Suprapubic skin (tissue), 4 donors: ENCODE data around the gene CHRNB4.

Source experiments
- EP300 ChIP-seq: sonication (generic); formaldehyde crosslinking; IDR thresholded peaks from one replicate; pipeline ENCODE4 v1.6.1; 2017; ENCODE audit warnings: antibody characterized with exemption
- POLR2A ChIP-seq, 2 donors: fragments of 450-650 bp; IDR thresholded peaks; one replicate each; pipeline ENCODE4 v1.6.1; 2017; ENCODE audit warnings: antibody characterized with exemption in 2 of 2, mild to moderate bottlenecking in 2 of 2, moderate library complexity in 2 of 2
- POLR2AphosphoS5 ChIP-seq, 3 donors: sonication (generic); formaldehyde crosslinking; IDR thresholded peaks; one replicate each; pipeline ENCODE4 v1.6.1; 2017; ENCODE audit warnings: antibody characterized with exemption in 3 of 3

GRCh38 chr15:78645009-78645408 is 4.0 kb upstream of the CHRNB4 start:
- TF ChIP-seq POLR2AphosphoS5 (IDR thresholded peaks at IDR 0.05) (no peak), EP300 (no peak), POLR2A (IDR thresholded peaks at IDR 0.05) (no peak)
